NCI-H524 treated with DMSO at 0.1 percent for 48 hours (cell line): Measurements from ENCODE around the gene CSNK2A1.
"Not testable (repeated sequence)": the region's sequence is repeated elsewhere in the genome, so short reads cannot be mapped to it uniquely, and the experiment has no call there.

ENCODE experiments used
- DNase-seq: peaks from one replicate; lab custom pipeline; 2025; lab: John Stamatoyannopoulos, UW

CSNK2A1 gene

DNA sequence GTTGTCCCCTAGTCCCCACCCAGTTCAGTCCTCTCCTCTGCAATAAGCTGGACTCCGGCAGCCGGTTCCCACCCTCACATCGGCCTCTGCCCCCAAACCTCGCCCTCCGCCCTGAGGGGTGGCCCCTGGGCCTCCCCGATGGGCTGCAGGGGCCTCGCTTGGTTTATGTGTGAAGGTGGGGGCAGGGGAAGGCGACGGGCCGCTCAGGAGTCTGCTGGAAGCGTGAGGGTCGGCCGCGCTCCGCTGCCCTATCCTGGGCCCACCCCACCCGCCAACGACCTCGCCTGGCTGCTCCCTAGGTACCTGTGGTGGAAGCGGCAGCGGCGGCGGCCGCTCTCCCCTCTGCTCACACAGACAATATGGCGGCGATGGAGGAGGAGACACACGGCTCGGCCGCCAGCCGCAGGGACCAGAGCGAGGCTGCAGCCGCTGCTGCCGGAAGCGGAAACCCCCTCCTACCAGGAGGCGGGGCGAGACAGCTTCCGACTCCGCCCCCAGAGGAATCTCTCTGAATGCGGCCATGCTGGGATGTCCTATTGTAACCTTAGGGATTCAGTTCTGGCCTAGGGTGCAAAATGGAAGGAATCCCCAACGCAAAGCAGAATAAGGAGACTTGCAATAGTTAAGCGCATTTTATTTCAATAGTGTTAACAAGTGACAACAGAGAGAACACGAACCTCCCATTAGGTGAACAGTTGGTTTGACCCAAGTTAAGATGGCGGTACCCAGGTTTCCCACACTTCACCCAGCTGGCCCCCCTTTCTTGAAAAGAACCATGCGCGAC is at the start of gene CSNK2A1:
Gene CSNK2A1 (minus strand): TSS at position 422 of the 784 bp plus-strand sequence. CDS start 35,239 bp downstream, outside the sequence.
- peak; percentile 96 for DNase-seq

DNA sequence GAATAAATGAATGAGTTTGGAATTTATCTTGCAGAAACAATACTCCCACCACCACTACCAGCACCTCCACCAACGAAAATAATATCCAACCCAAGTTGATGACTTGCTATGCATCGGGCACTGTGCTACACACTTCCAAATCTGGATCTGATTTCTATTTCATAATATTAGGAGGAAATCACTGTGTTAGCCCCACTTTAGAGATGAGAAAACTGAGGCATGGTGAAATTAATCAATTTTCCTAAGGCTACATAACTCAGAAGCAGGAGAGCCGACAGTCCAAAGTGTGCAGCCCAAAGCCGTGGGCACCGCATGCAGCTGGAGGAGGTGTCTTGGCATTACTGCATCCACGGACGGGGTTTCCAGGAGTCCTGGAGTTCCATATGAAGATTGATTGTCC is 48.9 kb upstream of the CSNK2A1 start:
- no peak for DNase-seq

DNA sequence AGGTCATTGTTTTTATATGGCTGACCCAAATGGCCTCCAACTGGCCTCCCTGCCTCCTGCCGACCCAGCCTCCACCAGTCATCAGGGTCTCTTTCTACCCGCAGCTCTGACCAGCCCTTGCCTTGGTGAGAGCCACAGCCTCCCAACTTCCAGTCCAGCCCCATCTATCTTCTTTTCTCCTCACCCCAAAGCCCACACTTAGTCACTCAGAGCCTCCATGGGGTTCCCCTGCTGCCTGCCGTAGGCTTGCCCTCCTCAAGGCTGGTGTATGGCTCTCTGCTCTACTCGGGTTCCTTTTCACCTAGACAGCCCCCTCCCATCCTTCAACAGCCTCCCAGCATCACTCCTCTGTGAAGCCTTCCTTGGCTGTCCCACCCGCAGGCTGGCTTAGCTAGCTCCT is 48.4 kb upstream of the CSNK2A1 start:
- no peak for DNase-seq

DNA sequence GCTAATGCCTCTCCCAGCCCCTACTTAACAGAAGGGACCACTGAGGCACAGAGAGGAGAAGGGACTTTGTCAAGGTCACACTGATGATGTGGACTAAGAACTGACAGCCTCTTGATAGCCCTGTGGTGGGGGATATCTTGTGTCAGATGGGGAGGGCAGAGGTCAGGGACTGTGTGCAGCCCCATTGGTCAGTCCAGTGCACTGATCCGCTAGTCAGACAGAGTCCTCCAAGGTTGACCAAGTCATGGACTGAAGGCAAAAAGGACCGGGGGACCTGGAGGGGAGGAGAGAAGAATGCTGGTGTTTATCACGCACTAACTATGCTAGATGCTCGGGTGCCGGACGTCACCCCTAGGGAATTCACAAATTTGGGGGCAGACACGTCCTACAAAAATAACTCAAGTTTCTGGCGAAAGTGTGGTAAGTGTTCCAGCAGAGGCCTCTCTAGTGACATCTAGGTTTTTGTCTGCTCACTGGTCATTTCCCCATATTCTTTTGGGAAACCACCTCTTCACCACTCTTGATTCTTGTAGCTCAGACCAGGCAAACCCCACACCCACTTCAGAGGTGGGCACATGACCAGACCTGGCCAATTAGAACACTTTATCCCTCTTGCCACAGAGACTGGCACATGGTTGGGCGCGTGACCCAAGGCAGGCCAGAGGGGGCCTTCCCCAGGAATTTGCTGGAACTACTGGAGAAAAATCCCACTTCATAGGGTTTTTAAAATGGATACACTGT is 45.5 kb upstream of the CSNK2A1 start:
- no peak for DNase-seq

DNA sequence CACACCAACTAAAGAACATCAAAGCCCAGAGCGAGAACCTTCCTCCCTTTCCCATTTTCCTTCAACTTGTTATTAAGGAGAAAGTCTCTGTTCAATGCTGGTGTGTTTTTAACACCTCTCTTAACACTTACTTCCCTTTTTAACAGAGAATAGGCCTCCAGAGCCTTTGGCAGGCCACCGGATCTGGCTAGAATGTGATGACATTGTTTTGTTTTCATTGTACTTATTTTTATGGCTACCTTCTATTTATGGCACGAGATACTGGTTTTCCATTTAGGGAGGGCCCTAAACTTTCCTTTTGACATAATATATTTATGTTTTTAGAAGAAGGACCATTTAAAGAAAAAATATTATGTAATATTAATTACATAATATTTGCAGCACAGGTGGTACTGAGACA is 44.9 kb upstream of the CSNK2A1 start:
- DNase-seq = no peak

DNA sequence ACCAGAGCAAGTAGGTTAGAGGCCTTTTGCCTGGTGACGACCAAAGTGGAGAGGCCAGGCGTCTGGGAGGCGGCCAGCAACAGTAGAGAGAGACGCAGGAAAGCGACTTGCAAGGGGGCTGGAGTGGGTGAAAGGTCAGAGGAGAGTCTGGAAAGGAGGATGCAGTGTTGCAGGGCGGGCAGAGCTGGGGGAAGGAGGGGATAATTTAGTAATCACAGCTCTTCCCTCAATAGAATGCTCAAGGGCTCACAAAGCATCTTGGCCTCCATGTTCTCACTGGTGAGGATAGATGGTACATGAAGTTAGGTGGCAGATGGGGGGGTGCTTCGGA is 41.3 kb upstream of the CSNK2A1 start:
- DNase-seq = no peak

DNA sequence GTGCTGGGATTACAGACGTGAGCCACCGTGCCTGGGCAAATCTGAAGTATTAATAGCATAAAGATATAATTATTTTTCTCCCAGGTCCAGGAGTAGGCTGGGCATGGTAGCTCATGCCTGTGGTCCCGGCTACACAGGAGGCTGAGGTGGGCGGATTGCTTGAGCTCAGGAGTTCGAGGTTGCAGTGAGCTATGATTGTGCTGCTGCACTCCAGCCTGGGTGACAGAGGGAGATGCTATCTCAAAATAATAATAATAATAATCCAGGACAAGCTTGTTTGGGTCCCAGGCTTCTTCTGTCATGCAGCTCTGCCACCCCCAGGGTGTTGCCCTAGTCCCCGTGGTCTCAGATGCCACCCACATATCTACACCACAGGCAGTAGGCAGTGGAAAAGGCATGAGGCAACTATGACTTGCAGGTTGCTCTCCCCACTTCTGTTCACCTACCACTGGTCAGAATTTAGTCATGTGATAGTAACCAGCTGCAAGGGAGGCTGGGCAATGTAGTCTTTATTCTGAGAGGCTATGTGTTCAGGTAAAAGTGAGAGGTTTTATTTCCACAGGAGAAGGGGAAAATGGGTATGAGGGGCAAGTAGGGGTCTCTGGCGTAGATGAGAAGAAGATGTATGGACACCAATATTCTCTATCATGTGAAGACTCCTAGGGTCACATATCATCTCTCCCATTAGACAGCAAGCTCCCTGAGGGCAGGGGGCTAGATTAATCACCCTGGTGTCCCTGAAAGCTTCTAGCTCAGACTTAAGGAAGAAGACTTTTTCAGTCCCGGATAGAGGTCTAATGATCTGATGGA is 40.8 kb upstream of the CSNK2A1 start:
- no peak for DNase-seq

DNA sequence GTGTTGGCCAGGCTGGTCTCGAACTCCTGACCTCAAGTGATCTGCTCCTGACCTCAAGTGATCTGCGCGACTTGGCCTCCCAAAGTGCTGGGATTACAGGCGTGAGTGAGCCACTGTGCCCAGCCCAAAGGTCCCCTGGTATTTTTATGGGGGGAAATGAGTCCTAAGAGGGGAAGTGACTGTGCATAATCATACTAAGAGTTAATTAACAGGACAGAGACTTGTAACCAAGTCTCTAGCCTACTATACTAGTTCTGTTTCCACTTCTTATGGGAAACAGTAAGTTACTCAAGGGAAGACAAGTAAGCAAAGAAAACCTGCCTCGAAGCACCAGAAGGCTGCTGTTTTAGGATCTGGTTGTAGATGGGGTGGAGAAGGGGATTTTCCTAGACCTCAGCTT is 38.6 kb upstream of the CSNK2A1 start:
- no peak for DNase-seq

DNA sequence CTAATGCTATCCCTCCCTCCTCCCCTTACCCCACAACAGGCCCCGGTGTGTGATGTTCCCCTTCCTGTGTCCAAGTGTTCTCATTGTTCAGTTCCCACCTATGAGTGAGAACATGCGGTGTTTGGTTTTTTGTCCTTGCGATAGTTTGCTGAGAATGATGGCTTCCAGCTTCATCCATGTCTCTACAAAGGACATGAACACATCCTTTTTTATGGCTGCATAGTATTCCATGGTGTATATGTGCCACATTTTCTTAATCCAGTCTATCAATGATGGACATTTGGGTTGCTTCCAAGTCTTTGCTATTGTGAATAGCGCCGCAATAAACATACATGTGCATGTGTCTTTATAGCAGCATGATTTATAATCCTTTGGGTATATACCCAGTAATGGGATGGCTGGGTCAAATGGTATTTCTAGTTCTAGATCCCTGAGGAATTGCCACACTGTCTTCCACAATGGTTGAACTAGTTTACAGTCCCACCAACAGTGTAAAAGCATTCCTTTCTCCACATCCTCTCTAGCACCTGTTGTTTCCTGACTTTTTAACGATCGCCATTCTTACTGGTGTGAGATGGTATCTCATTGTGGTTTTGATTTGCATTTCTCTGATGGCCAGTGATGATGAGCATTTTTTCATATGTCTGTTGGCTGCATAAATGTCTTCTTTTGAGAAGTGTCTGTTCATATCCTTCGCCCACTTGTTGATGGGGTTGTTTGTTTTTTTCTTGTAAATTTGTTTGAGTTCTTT is 35.5 kb upstream of the CSNK2A1 start:
- DNase-seq = not testable (repeated sequence)

DNA sequence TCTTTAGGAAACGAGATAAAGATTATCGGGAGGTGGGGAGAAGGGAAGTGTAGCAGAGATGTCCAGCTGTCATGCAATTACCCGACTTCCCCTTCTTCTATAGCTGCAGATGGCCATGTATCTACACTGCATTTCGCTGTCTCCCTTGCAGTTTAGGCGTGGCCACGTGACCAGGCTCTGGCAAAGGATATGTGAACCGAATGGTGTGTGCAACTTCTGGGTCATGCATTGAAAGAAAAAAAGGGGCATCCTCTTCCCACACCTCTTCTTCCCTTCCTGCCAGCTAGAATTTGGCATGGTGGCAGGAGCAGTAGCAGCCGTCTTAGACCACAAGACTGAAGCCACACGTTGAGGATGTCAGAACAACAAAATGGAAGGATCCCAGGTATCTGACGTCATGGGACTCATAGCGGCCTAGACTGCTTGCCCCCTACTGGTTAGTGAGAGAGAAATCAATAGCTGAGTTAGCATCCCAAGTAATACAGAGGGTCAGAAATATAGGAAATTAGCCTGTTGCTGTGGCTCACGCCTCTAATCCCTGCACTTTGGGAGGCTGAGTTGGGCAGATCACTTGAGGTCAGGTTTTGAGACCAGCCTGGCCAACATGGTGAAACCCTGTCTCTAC is 33.7 kb upstream of the CSNK2A1 start:
- DNase-seq = peak; percentile 97

DNA sequence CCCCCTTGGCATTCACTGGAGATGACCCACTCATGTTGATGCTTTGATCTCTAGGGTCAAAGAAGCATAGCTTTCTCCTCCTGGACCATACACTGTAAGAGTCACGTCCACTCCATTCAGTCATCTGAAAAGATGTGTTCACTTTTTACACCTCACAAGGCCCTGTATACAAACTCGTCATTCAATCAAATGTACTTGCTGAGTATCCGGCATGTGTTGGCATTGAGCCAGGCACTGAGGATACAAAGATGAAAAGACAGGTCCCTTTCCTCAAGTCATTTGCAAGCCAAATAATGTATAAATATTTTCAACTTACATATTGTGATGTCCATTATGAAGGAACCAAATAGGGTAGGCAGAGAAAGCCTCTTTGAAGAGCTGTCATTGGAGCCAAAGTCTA is 32.6 kb upstream of the CSNK2A1 start:
- DNase-seq = no peak

DNA sequence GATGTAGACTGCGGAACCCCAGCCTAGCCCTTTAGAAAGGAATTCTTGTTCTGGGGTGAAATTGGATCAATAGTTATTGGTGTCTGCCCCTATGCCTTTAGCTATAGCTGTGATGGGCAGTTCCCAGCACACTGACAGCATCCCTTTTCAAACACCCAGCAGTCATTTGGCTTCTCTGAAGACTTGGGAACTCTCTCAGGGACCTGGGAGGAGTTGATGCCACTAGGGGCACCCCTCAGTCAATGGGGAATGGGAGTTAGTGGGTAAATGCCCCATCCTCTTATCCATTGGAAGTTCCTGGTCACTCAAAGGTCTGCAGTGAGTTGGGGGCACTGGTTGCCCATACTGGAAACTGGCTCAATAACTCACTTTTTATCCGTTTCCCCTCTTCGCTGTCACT is 31.6 kb upstream of the CSNK2A1 start:
- DNase-seq = no peak

DNA sequence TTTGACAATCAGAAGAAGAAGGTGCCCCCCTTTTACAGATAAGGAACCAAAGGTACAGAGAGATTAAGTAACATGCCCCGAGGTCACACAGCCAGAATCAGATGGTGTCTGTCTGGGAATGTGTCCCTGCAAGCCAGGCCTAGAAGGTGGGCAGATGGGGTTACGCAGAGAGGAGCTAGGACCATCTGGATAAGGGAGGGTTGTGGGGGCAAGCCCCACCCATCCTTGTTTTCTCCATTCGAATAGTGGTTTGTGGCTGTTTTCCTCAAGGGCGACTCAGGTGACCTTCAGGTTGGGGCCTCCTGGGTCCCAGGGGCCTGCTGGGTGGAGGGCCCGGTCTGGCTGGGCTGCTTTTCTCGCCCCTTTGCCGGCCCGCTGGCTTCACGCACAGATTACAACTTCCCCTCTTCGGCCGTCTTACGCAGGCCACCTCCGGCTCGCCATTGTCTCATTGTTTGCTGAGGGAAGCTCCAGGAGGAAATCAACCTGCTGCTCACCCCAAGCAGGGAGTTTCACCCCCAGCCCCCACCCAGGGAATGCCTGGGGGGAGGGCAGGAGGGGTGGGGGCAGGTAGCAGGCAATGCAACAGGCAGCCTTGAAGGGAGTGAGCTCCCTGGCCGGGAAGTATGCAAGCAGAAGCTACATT is 30.8 kb upstream of the CSNK2A1 start:
- DNase-seq = peak; percentile 85

DNA sequence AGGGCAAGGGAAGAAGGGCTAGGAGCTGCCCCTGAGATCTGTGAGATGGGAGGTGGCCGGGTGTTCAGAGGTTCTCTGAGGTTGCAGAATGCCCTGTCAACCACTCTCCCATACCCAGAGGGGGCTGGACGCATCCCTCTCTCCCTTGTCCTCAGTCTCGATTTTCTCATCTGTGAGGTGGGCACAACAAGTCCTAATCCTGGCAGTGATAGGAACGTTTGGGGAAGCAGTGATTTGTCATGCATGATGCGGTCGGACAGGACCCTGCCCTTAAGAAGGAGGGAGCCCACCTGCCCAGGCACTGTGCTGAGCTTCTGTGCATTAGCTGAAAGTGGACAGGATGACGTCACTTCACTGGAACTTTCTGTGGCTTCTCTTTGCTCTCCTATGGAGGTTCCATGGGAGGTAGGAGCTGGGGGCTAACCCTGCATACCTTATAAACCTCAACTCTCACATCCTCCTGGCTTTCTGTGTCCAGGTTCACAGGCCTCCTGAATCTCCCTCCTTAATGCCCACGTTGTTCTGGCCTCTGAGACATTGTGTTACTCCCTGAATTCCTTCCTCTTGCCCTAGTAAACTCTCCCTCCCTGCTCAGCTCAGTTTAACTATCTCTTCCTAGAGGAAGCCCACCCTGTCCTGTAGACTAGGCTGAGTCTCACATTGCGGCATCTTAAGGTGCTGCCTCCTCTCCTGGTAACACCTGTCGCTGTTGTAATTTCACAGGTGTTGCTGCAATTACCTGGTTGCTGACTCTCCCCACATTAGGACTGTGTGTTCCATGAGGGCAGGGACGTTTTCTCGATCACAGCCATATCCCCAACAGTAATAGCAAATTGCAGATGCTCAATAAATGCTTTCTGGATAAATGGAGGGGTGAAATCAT is 30.1 kb upstream of the CSNK2A1 start:
- no peak for DNase-seq

DNA sequence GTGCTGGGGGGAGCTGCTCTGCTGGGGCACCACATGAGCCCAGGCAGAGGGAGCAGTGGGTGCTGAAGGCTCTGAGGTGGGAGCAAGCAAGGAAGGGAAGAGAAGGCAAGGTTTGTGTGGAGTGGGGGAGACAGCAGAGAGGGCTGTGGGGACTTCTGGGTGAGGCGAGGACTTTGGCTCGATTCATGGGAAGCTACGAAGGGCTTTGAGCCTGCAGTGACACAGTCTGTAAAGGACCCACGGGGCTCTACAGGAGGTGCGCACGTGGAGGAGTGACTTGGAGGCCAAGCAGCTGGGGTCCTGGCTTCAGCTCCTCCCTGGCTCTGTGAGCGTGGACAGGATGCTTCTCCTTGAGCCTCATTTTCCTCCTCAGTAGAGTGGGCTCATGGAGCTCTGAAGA is 29.1 kb upstream of the CSNK2A1 start:
- no peak for DNase-seq

DNA sequence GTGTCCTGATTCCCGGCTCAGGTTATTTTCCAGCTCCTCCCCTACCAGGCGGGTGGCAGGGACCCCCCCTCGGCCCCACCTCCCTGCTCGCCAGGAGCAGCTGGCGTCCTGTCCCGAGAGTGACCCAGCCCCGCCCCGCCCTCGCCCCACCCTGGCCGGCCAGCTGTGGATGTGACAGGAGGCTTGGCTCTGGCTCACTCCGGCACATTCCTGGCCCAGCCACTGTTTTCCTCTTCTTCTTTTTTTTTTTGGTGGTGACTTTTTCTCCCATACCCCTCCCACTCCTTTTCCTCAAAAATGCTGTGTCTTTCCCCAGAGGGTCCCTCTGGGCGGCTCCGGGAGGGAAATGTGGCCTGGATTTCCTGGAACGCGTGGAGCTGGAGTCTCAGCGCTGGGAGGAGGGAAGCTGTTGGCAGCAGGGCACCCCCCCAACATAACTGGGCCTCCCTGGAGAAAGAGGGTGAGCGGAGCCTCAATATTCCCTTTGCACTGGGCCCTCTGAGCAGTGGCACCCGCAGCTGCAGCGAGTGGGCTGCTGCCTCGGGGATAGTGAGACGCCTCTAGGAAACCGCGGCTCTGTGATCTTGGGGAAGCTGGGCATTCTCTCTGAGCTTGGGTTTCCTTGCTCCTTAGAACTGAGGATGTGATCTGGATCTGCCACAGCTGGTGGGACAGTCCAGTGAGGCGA is 28.3 kb upstream of the CSNK2A1 start:
- DNase-seq = peak; percentile 49

DNA sequence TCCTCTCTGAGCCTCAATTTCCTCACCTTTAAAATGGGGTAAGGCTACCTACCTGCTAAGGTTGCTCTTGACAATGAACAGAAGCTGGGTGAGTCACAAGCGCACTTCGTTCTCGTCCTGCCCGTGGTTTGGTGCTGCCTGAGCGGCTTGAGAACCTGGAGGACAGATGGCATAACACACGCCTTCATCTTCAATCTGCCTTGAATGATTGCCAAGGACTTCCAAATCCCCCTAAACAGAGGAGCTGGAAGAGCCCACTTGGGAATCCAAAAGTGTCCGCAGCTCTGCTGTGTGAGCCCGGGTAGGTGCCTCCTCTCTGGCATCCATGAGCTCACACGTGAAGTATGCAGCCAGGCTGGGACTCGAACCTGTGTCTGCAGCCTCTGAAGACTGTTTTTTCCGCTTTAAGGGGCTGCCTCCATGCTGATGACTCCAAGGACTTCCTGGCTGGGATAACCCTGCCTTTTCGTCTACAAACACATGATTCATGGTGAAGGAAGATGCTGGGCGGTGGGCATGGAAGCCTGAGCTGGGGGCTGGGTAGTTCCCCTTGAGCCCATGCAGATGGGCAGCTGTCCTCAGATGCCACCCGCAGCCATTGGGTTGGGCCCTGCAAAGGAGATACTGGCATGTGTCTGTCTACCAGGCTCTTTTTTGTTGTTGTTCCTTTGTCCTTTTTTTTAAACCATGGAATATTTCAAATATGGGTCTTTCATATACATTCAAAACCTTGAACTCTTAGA is 25.3 kb upstream of the CSNK2A1 start:
- DNase-seq = peak; percentile 99

DNA sequence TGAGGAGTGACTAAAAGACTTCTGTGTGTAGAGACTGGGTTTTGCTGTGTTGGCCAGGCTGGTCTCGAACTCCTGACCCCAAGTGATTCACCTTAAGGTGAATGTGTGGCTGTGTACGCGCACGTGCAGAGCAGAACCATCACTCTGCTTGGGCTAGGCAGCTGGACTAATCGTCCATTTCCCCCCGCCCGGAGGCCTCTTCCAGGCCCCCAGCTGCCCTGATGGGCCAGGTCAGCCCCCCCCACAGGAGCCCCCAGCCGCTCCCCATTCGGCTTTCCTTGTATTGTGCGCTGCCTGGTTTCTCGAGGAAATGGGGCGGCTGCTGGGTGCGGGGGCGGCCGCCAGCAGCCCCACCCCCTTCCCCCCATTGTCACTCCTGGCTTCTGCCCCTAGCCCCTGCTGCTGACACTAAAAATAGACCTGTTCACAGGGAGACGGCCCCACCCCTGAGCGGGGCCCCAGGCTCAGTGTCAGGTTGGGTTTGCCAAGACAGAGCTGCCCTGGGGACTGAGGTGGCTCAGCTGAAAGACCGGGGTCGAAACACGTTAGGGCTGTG is 24.6 kb upstream of the CSNK2A1 start:
- DNase-seq = no peak
